ENCODE measurements around the gene CEACAM3.

CEACAM3 gene

DNA sequence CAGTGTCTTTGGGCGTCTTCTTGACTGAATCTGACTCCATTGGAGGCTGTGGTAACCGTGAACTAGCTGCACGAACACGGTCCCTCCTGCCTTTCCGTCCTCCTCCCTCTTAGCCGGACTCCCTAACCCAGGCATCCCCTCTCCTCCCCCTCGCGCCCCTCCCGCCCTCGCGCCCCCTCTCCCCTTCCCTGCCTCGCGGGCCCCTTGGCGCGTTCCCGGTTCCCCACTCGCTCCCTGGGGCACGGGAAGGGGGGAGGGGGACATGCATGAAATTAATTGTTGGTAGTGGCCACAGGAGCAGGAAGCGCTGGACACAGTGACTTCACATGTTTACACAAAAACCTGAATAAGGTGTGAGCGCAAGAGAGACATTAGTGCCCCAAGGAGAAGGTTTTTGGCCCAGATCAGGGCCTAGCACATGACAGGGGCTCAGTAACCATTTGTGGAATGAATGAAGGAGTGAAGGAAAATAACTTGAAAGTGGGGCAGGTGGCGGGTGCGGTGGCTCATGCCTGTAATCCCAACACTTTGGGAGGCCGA is 48.7 kb downstream of the CEACAM3 start:
- TF ChIP-seq CTCF (IDR thresholded peaks at IDR 0.05; ENCODE audit: extremely low read depth, missing control alignments) = no peak
- no peak for DNase-seq (ENCODE audit: low spot score)

DNA sequence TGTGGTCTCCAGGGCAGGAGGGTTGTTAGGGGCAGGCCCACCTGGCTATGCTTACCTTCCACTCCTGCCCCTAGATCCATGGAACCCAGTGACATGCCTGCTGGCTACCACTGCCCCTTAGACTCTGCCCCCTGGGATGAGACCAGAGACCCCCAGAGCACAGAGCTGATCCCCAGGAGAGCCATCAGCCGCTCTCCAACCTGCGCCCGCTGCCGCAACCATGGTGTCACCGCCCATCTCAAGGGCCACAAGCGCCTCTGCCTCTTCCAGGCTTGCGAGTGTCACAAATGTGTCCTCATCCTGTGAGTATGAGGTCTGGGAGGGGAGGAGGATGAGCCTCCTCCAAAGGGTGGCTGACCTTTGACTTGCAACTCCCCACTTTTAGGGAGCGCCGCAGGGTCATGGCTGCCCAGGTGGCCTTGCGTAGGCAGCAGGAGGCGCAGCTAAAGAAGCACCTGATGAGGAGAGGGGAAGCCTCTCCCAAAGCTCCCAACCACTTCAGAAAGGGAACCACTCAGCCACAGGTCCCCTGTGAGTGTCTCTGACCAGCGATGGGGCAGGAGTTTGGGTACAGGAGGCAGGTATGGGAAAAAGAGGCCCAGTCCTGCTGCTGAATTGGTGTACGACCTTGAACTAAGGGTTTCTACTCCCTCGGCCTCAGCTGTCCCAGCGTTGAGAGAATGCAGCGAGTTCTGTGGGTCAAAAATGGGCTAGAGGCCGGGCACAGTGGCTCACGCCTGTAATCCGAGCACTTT is 51.1 kb downstream of the CEACAM3 start:
- peak; percentile 21 for DNase-seq (ENCODE audit: low spot score)
- TF ChIP-seq CTCF (IDR thresholded peaks at IDR 0.05; ENCODE audit: extremely low read depth, missing control alignments) = no peak

- no peak for TF ChIP-seq CTCF (IDR thresholded peaks at IDR 0.05; ENCODE audit: extremely low read depth, missing control alignments)
- peak; percentile 6 for DNase-seq (ENCODE audit: low spot score)
These were observed 52.3 kb downstream of the CEACAM3 start for GRCh38 chr19:41848666-41849065.

DNA sequence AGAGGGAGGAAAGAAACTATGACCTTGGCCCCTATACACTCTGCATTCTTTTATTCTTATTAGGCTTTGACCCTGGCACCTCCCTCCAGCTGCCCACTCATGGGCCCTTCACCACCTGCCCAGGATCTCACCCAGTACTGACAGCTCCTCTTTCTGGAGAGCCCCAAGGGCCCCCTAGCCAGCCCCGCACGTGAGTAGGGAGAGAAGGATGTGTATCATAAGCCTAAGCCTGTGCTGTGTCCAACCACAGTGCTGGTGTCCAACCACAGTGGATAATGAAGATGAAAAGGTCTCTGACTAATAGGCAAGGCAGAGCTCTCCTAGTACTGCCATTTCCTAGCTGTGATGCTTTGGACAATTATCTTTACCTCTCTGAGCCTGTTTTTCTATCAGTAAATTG is 52.7 kb downstream of the CEACAM3 start:
- DNase-seq (ENCODE audit: low spot score) = no peak
- no peak for TF ChIP-seq CTCF (IDR thresholded peaks at IDR 0.05; ENCODE audit: extremely low read depth, missing control alignments)

DNA sequence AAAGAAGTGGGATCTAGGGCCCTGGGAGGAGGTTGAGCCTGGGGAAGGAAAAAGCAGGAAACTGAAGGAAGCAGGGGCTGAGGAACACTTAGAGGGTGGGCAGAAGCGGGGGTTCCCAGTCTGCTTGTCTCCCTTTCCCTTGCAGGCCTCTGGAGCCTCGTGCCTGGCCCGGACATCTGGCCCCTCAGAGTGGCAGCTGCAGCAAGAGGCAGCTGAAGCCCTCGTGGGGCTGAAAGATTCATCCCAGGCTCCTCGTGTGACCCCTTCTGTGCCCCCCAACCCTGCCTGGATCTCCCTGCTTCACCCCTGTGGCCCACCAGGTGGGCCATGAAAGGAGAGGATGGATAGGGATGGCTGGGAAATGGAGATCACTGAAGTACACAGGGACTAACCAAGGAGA is 54.0 kb downstream of the CEACAM3 start:
- no peak for DNase-seq (ENCODE audit: low spot score)
- TF ChIP-seq CTCF (IDR thresholded peaks at IDR 0.05; ENCODE audit: extremely low read depth, missing control alignments) = no peak

- no peak for DNase-seq (ENCODE audit: low spot score)
- TF ChIP-seq CTCF (IDR thresholded peaks at IDR 0.05; ENCODE audit: extremely low read depth, missing control alignments) = no peak
These were observed 55.1 kb downstream of the CEACAM3 start for GRCh38 chr19:41851456-41851855.

GRCh38 chr19:41853344-41853743 is 57.0 kb downstream of the CEACAM3 start:
- no peak for TF ChIP-seq CTCF (IDR thresholded peaks at IDR 0.05; ENCODE audit: extremely low read depth, missing control alignments)
- no peak for DNase-seq (ENCODE audit: low spot score)
